SJCRH30 (cell line): ENCODE measurements around the gene RHOG. TPM values are rescaled to one million over a fixed set of nuclear protein-coding genes. Genes with fewer than 3 reads are reported as not detected.

Experiments
- DNase-seq, 2 experiments: peaks; one replicate each; pipeline ENCODE4 v3.0.0-alpha.2; 2015 to 2020
- H3K27ac ChIP-seq: fragments of 250-450 bp; sonication (Bioruptor Pico); 2 replicates; pipeline ENCODE4 v1.5.1; 2020; ENCODE audit warnings: mild to moderate bottlenecking, moderate library complexity
- H3K27me3 ChIP-seq: fragments of 250-450 bp; sonication (Bioruptor Pico); 2 replicates; pipeline ENCODE4 v1.5.1; 2020; ENCODE audit warnings: mild to moderate bottlenecking, moderate library complexity
- H3K36me3 ChIP-seq: fragments of 250-450 bp; sonication (Bioruptor Pico); 2 replicates; pipeline ENCODE4 v1.5.1; 2020; ENCODE audit warnings: mild to moderate bottlenecking, moderate library complexity
- H3K4me1 ChIP-seq: fragments of 250-450 bp; sonication (Bioruptor Pico); 2 replicates; pipeline ENCODE4 v1.5.1; 2020; ENCODE audit warnings: mild to moderate bottlenecking, moderate library complexity
- H3K4me3 ChIP-seq: fragments of 250-450 bp; sonication (Bioruptor Pico); 2 replicates; pipeline ENCODE4 v1.5.1; 2020; ENCODE audit warnings: mild to moderate bottlenecking, moderate library complexity
- H3K9me3 ChIP-seq: fragments of 250-450 bp; sonication (Bioruptor Pico); replicated peaks from 2 replicates; pipeline ENCODE4 v1.5.1; 2020; ENCODE audit warnings: mild to moderate bottlenecking, moderate library complexity
- total RNA-seq: library from RNA; depleted of rRNA; stranded (reverse); fragments of >200 nt; shearing (Covaris generic); gene quantifications from 2 replicates; pipeline ENCODE4 v1.2.3, GENCODE V29; 2014; rRNA removed

The RHOG gene
- 15.5 and 17.4 TPM in 2 replicates for total RNA-seq

- no peaks in the 10 kb centered on the region for H3K36me3 ChIP-seq
- peak; percentile 76 to 85 for DNase-seq
- no peaks in the 10 kb centered on the region for H3K4me1 ChIP-seq
- H3K27me3 ChIP-seq, result no peaks in the 10 kb centered on the region
- H3K4me3 ChIP-seq, result peak within 1 kb of the TSS; percentile 97
- H3K9me3 ChIP-seq, result no peaks in the 10 kb centered on the region
- peak within 1 kb of the TSS; percentile 70 for H3K27ac ChIP-seq
Observed at GRCh38 chr11:3840870-3841425, at the start of gene RHOG. Gene RHOG, minus strand, starts transcription at chr11:3840959. Its CDS starts 12,821 bp downstream, at chr11:3828138.

- H3K4me1 ChIP-seq, result no peaks in the 10 kb centered on the region
- H3K27me3 ChIP-seq, result no peaks in the 10 kb centered on the region
- H3K36me3 ChIP-seq, result no peaks in the 10 kb centered on the region
- H3K4me3 ChIP-seq, result no peak overlapping the region
- H3K27ac ChIP-seq, result no peak overlapping the region
- H3K9me3 ChIP-seq, result no peaks in the 10 kb centered on the region
- no peak for DNase-seq
Observed at GRCh38 chr11:3890014-3890413, 49.3 kb upstream of the RHOG start.

- DNase-seq, result no peak
- Histone ChIP-seq H3K36me3 (no peaks in the 10 kb centered on the region), H3K9me3 (no peaks in the 10 kb centered on the region), H3K4me1 (no peaks in the 10 kb centered on the region), H3K27me3 (no peaks in the 10 kb centered on the region), H3K4me3 (no peak overlapping the region), H3K27ac (no peak overlapping the region)
Observed at GRCh38 chr11:3888876-3889275, 48.1 kb upstream of the RHOG start.

GRCh38 chr11:3886985-3887384 is 46.2 kb upstream of the RHOG start:
- H3K27ac ChIP-seq, result no peak overlapping the region
- H3K4me3 ChIP-seq, result no peak overlapping the region
- H3K4me1 ChIP-seq, result no peaks in the 10 kb centered on the region

GRCh38 chr11:3885855-3886254 is 45.1 kb upstream of the RHOG start:
- H3K27ac ChIP-seq, result no peak overlapping the region
- no peak for DNase-seq
- H3K9me3 ChIP-seq, result no peaks in the 10 kb centered on the region
- no peaks in the 10 kb centered on the region for H3K36me3 ChIP-seq
- H3K27me3 ChIP-seq, result no peaks in the 10 kb centered on the region
- H3K4me1 ChIP-seq, result no peaks in the 10 kb centered on the region
- no peak overlapping the region for H3K4me3 ChIP-seq

More at GRCh38 chr11:3886985-3887384, 46.2 kb upstream of the RHOG start:
- no peak for DNase-seq
- H3K36me3 ChIP-seq, result no peaks in the 10 kb centered on the region
- H3K27me3 ChIP-seq, result no peaks in the 10 kb centered on the region
- no peaks in the 10 kb centered on the region for H3K9me3 ChIP-seq

- Histone ChIP-seq H3K4me1 (no peaks in the 10 kb centered on the region), H3K4me3 (no peak overlapping the region), H3K9me3 (no peaks in the 10 kb centered on the region), H3K27ac (no peak overlapping the region), H3K27me3 (no peaks in the 10 kb centered on the region), H3K36me3 (no peaks in the 10 kb centered on the region)
- no peak for DNase-seq
Observed at GRCh38 chr11:3882655-3883054, 41.9 kb upstream of the RHOG start.

GRCh38 chr11:3880724-3881123 is 40.0 kb upstream of the RHOG start:
- Histone ChIP-seq H3K27me3 (no peaks in the 10 kb centered on the region), H3K4me1 (no peaks in the 10 kb centered on the region), H3K4me3 (no peak overlapping the region), H3K9me3 (no peaks in the 10 kb centered on the region), H3K27ac (no peak overlapping the region), H3K36me3 (no peaks in the 10 kb centered on the region)
- DNase-seq, result peak in 1 of 2 experiments; percentile 15

- no peaks in the 10 kb centered on the region for H3K36me3 ChIP-seq
Observed at GRCh38 chr11:3879967-3880542, 39.3 kb upstream of the RHOG start.

GRCh38 chr11:3879216-3879966 is 38.6 kb upstream of the RHOG start:
- DNase-seq, result no peak
- Histone ChIP-seq H3K4me1 (no peaks in the 10 kb centered on the region), H3K9me3 (no peaks in the 10 kb centered on the region), H3K36me3 (no peaks in the 10 kb centered on the region), H3K4me3 (no peak overlapping the region), H3K27ac (no peak overlapping the region), H3K27me3 (no peaks in the 10 kb centered on the region)

More at GRCh38 chr11:3879967-3880542, 39.3 kb upstream of the RHOG start:
- DNase-seq, result no peak
- H3K4me1 ChIP-seq, result no peaks in the 10 kb centered on the region
- no peak overlapping the region for H3K4me3 ChIP-seq
- H3K9me3 ChIP-seq, result no peaks in the 10 kb centered on the region
- no peak overlapping the region for H3K27ac ChIP-seq
- H3K27me3 ChIP-seq, result no peaks in the 10 kb centered on the region

GRCh38 chr11:3878258-3878584 is 37.5 kb upstream of the RHOG start:
- H3K27me3 ChIP-seq, result no peaks in the 10 kb centered on the region
- peaks cover 4% of the 10 kb centered on the region; the same call in 1 of the 2 replicates for H3K4me1 ChIP-seq
- H3K4me3 ChIP-seq, result no peak overlapping the region
- H3K36me3 ChIP-seq, result no peaks in the 10 kb centered on the region
- H3K9me3 ChIP-seq, result no peaks in the 10 kb centered on the region
- no peak for DNase-seq
- H3K27ac ChIP-seq, result no peak overlapping the region

- H3K27me3 ChIP-seq, result no peaks in the 10 kb centered on the region
- H3K9me3 ChIP-seq, result no peaks in the 10 kb centered on the region
- H3K4me3 ChIP-seq, result no peak overlapping the region
- DNase-seq, result no peak
- H3K36me3 ChIP-seq, result no peaks in the 10 kb centered on the region
- H3K27ac ChIP-seq, result no peak overlapping the region
- peaks cover 4% of the 10 kb centered on the region; the same call in 1 of the 2 replicates for H3K4me1 ChIP-seq
Observed at GRCh38 chr11:3877364-3878257, 36.9 kb upstream of the RHOG start.

- Histone ChIP-seq H3K27me3 (no peaks in the 10 kb centered on the region), H3K4me3 (no peak overlapping the region), H3K27ac (no peak overlapping the region), H3K4me1 (peaks cover 4% of the 10 kb centered on the region; the same call in 1 of the 2 replicates), H3K9me3 (no peaks in the 10 kb centered on the region), H3K36me3 (no peaks in the 10 kb centered on the region)
- no peak for DNase-seq
Observed at GRCh38 chr11:3876613-3877012, 35.9 kb upstream of the RHOG start.

- peak; percentile 45 to 73 for DNase-seq
- H3K36me3 ChIP-seq, result no peaks in the 10 kb centered on the region
- no peaks in the 10 kb centered on the region for H3K9me3 ChIP-seq
- H3K4me3 ChIP-seq, result no peak overlapping the region
- peaks cover 4% of the 10 kb centered on the region; the same call in 1 of the 2 replicates for H3K4me1 ChIP-seq
- H3K27me3 ChIP-seq, result no peaks in the 10 kb centered on the region
- peak overlapping the region; percentile 10; the same call in 1 of the 2 replicates for H3K27ac ChIP-seq
Observed at GRCh38 chr11:3873712-3874349, 33.1 kb upstream of the RHOG start.
